Omental fat pad (tissue), 4 donors: Measurements from ENCODE around the gene RUNX3. TPM values are rescaled to one million over a fixed set of nuclear protein-coding genes. Genes with fewer than 3 reads are reported as not detected.

Source experiments
- ATAC-seq: fragments of 150-250 bp; one replicate; pipeline ENCODE4 v1.9.1; 2016; ENCODE audit warnings: mild to moderate bottlenecking, moderate library complexity; ENCODE audit not compliant: low FRiP score
- DNase-seq: peaks from one replicate; pipeline ENCODE4 v3.0.0-alpha.2; 2019; ENCODE audit warnings: low spot score
- CTCF ChIP-seq, 3 donors: fragments of 450-650 bp; IDR thresholded peaks; one replicate each; pipeline ENCODE4 v1.5.1; 2016 to 2017; ENCODE audit warnings: antibody characterized with exemption in 3 of 3, mild to moderate bottlenecking in 3 of 3, moderate library complexity in 2 of 3
- total RNA-seq, 4 donors: library from RNA; depleted of rRNA; stranded (reverse); fragments of >200 nt; gene quantifications; one replicate each; pipeline ENCODE4 v1.1.0, GENCODE V29; 2016

The RUNX3 gene
- total RNA-seq, 4 donors from 2014 or later, result 1.6 to 6.7 (median 3.8) TPM

DNA sequence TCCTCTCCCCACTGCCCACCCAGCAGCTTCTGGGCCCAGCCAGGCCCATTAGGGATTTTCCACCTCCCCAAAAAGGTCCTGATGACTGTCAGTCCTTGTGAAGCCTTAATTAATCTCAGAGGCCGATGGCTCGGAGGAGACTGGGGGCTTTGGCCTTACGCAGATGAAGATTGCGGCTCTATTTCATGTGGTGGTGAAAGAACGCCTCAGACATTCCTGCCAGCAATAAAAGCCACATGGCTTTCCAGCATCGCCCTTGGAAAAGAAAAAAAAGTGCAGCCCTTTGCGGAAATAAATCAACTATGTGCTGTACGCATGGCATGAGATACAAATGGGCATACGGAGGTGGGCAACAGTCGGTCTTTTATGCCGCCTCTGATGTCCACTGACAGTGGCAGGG lies 6.6 kb upstream of the RUNX3 start:
- no peak for DNase-seq
- no peak for TF ChIP-seq CTCF (IDR thresholded peaks at IDR 0.05)
- no peak for ATAC-seq

DNA sequence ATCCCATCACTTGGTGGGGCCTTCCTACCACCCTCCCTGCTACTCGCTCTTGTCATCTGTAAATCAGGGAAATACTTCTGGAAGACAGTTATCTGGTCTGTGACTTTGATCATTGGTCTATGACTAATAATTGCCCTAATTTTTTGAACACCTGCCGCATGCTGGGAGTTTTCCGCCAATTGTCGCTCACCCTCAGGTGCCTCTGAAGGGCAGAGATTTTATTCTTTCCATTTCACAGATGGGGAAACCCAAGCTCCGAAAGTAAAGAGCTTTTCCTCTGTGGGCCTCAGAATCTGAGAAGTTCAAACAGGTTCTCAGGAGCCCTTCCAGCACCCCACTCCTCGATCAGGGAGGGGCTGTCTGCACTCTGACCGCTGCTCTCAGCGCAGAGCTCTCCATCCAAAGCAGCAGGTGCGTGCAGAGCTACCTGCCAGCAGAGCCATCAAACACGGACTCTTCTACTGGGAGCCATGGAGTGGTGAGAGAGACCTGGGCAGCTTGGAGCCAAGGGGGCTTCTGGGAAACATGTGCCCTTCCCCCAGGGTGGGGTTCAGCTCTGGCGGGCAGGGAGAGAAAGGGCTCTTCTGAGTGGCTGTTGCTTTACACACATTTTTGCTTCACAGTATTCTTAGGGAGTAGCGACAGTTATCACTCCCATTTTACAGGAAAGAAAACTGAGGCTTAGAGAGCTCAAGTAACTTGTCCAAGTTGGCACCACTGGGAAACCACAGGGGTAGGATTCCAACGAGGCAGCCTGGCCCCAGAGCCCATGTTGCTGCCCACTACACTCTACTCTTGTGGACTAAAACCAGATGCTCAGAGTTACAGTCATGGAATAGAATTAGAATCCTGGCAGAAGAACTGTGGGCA lies 5.8 kb upstream of the RUNX3 start:
- DNase-seq (no peak), ATAC-seq (no peak)
- TF ChIP-seq CTCF (IDR thresholded peaks at IDR 0.05), result no peak

- no peak for ATAC-seq
- TF ChIP-seq CTCF (IDR thresholded peaks at IDR 0.05), result no peak
- no peak for DNase-seq
Observed at GRCh38 chr1:24935196-24935526, 5.1 kb upstream of the RUNX3 start.

DNA sequence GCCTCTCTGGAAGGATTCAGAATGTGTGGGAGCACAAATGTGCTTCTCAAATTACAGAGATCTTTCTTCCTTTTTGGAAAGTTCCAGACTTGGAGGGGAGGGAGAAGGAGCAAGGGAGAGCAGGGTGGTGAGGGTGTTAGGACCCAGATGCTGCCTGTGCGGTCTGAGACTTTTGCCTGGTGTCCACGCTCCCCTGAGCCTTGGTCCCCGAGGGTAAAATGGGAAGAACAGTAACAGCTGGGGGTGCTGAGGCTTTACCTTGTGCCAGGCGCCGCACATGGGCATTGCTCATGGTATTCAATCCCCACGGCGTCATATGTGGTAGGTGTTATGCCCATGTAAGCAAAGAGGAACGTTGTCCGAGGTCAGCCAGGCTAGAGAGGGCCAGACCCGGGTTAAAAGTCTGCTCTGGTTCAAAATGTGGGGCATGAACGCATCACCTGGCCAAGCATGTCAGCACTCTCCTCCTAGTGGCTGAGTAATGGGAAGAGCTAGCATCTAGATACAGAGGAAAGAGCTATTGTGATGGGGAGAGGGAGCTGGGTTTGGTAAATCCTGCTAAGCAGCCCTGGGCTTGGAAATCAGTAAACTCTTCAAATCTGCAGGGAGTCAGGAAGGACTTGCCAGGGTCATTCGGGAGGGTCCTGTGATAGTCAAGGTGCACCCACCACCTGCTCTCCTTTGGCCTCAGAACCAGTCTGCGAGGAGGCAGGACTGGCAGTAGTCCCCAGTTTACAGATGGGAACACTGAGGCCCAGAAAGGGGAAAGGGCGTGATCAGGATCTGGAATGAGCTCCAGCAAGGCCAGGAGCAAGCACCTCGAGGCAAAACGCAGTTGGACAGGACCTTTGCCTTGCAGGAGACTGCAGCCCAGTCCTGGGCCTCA lies 4.5 kb upstream of the RUNX3 start:
- TF ChIP-seq CTCF (IDR thresholded peaks at IDR 0.05), result no peak
- ATAC-seq (no peak), DNase-seq (no peak)

GRCh38 chr1:24933468-24933867 lies 3.4 kb upstream of the RUNX3 start:
- no peak for ATAC-seq
- TF ChIP-seq CTCF (IDR thresholded peaks at IDR 0.05), result no peak
- no peak for DNase-seq

DNA sequence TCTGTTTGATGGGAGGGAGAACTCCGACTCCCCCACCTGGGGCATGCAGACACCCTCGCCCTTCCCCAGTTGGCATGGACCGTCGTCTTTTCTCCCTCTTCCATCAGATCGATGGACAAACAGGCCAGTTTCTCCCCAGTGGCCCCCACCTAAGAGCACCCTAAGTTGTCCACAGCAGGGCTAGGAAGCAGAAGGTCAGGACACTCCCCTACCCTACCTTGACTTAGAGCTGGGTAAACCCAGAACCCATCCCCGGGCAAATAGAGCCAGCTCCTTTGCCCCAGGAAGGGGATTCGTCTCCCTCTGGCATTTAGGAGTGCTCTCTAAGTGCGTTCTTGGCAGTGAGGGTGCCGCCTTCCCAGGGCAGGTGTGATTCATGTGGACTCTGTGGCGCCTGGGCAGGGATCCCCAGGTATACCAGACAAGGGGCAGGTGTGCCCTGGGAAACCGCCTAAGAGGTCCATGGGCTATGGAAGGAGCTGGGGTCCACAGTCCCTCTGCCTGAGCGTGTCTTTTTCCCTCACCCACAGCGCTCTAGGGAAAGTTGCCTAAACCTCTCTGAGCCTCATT lies 2.7 kb upstream of the RUNX3 start:
- ATAC-seq (no peak), DNase-seq (no peak)
- TF ChIP-seq CTCF (IDR thresholded peaks at IDR 0.05), result no peak
